WI38 (cell line): Measurements from ENCODE around the gene WWOX.

ENCODE experiments used
- H3K4me3 ChIP-seq: 2 replicates; pipeline ENCODE4 v1.5.1; 2011; ENCODE audit warnings: low read depth, mild to moderate bottlenecking, control low read depth, low read length
- CTCF ChIP-seq: IDR thresholded peaks from 2 replicates; pipeline ENCODE4 v1.5.1; 2012; ENCODE audit warnings: low read depth, mild to moderate bottlenecking, control low read depth, low read length

WWOX gene

GRCh38 chr16:78490847-78491246 is 391.4 kb downstream of the WWOX start:
- no peak overlapping the region for H3K4me3 ChIP-seq
- TF ChIP-seq CTCF: no peak

GRCh38 chr16:78493573-78493972 is 394.1 kb downstream of the WWOX start:
- TF ChIP-seq CTCF: no peak

GRCh38 chr16:78494105-78494504 is 394.7 kb downstream of the WWOX start:
- H3K4me3 ChIP-seq: no peak overlapping the region
- no peak for TF ChIP-seq CTCF

More at GRCh38 chr16:78493573-78493972, 394.1 kb downstream of the WWOX start:
- H3K4me3 ChIP-seq: no peak overlapping the region

- TF ChIP-seq CTCF: no peak
- no peak overlapping the region for H3K4me3 ChIP-seq
Observed at GRCh38 chr16:78494674-78495073, 395.2 kb downstream of the WWOX start.

- H3K4me3 ChIP-seq: no peak overlapping the region
- no peak for TF ChIP-seq CTCF
Observed at GRCh38 chr16:78496189-78496588, 396.7 kb downstream of the WWOX start.

- no peak for TF ChIP-seq CTCF
Observed at GRCh38 chr16:78499399-78499798, 399.9 kb downstream of the WWOX start.

GRCh38 chr16:78500659-78501270 is 401.3 kb downstream of the WWOX start:
- no peak for TF ChIP-seq CTCF
- H3K4me3 ChIP-seq: no peak overlapping the region

More at GRCh38 chr16:78499399-78499798, 399.9 kb downstream of the WWOX start:
- H3K4me3 ChIP-seq: no peak overlapping the region
